A549 (cell line): ENCODE measurements around the gene MPRIP. TPM values are rescaled to one million over a fixed set of nuclear protein-coding genes. Genes with fewer than 3 reads are reported as not detected.

ENCODE experiments used
- ATAC-seq, 2 experiments: fragments of 200-7000 bp in 1 of 2; fragments of >200 bp in 1 of 2; cut with Nextera tagmentation in 1 of 2; cut with Tn5 transposase in 1 of 2; 3 replicates each; pipeline versions ENCODE4 v1.8.0 to v1.9.1; 2018 to 2020; ENCODE audit warnings: mild to moderate bottlenecking in 1 of 2, moderate library complexity in 1 of 2
- CTCF ChIA-PET: fragments of 300-600 bp; sonication (Branson Sonifier 250); formaldehyde crosslinking; extraction: SDS; loops from one replicate; lab custom pipeline; 2021; ENCODE audit warnings: antibody characterized with exemption, inconsistent platforms; lab: Yijun Ruan, JAX
- POLR2A ChIA-PET: fragments of 350-600 bp; formaldehyde crosslinking; extraction: SDS; loops from one replicate; lab custom pipeline; 2021; ENCODE audit warnings: antibody characterized with exemption, inconsistent platforms; lab: Yijun Ruan, JAX
- DNase-seq, 2 experiments: peaks; one replicate each; pipeline versions ENCODE4 v3.0.0 to v3.0.0-alpha.2; 2011 to 2016; ENCODE audit warnings: low read depth in 1 of 2, low spot score in 1 of 2
- FAIRE-seq: peaks from 2 replicates; lab custom pipeline; 2011; peaks lifted over from hg19 to GRCh38; lab: Jason Lieb, UNC
- H3K27ac ChIP-seq, 2 experiments: fragments of >200 bp; sonication (Bioruptor Twin); formaldehyde crosslinking; 3 replicates each; pipeline ENCODE4 v1.5.1; 2016 to 2017
- H3K4me1 ChIP-seq: fragments of >200 bp; sonication (Bioruptor Twin); formaldehyde crosslinking; 3 replicates; pipeline ENCODE4 v1.6.1; 2016
- H3K4me2 ChIP-seq: fragments of >200 bp; sonication (Bioruptor Twin); formaldehyde crosslinking; 3 replicates; pipeline ENCODE4 v1.6.1; 2016
- H3K4me3 ChIP-seq: fragments of >200 bp; sonication (Bioruptor Twin); formaldehyde crosslinking; 3 replicates; pipeline ENCODE4 v1.5.1; 2016
- H3K9me3 ChIP-seq: fragments of >200 bp; sonication (Bioruptor Twin); formaldehyde crosslinking; 3 replicates; pipeline ENCODE4 v1.6.1; 2016
- BHLHE40 ChIP-seq: IDR thresholded peaks from 2 replicates; pipeline ENCODE4 v1.6.1; 2012; ENCODE audit warnings: low read depth, low read length, inconsistent platforms
- CBX8 ChIP-seq: fragments of 200-600 bp; sonication (generic); IDR thresholded peaks from 2 replicates; pipeline ENCODE4 v1.6.1; 2016
- CHD2 ChIP-seq: fragments of 150-350 bp; IDR thresholded peaks from 2 replicates; pipeline ENCODE4 v1.6.1; 2014; ENCODE audit warnings: low read length; ENCODE audit not compliant: partially characterized antibody
- E2F6 ChIP-seq: IDR thresholded peaks from 2 replicates; pipeline ENCODE4 v1.6.1; 2012; ENCODE audit warnings: low read depth, borderline replicate concordance
- EHF ChIP-seq: fragments of 250-450 bp; sonication (Bioruptor Pico); IDR thresholded peaks from 2 replicates; pipeline ENCODE4 v1.5.0; 2020; ENCODE audit warnings: mild to moderate bottlenecking
- FOXS1 ChIP-seq: fragments of 250-450 bp; sonication (Bioruptor Pico); IDR thresholded peaks from 2 replicates; pipeline ENCODE4 v1.5.0; 2020; ENCODE audit warnings: mild to moderate bottlenecking, moderate library complexity
- HDAC2 ChIP-seq: fragments of 200-600 bp; sonication (generic); IDR thresholded peaks from 2 replicates; pipeline ENCODE4 v1.6.1; 2016
- HOXB13 ChIP-seq: fragments of 250-450 bp; sonication (Bioruptor Pico); IDR thresholded peaks from 2 replicates; pipeline ENCODE4 v1.5.0; 2020; ENCODE audit warnings: low read depth, mild to moderate bottlenecking, moderate library complexity
- JUNB ChIP-seq: fragments of >200 bp; sonication (Bioruptor Twin); formaldehyde crosslinking; IDR thresholded peaks from 2 replicates; pipeline ENCODE4 v1.6.1; 2016
- KDM5A ChIP-seq: fragments of 200-600 bp; sonication (generic); IDR thresholded peaks from 2 replicates; pipeline ENCODE4 v1.6.1; 2016; ENCODE audit warnings: antibody characterized with exemption, mild to moderate bottlenecking
- MYC ChIP-seq: IDR thresholded peaks from 2 replicates; pipeline ENCODE4 v1.6.1; 2012; ENCODE audit warnings: mild to moderate bottlenecking, inconsistent platforms, low read length, improper control_type of control experiment, borderline replicate concordance
- NPAS2 ChIP-seq: fragments of 250-450 bp; sonication (Bioruptor Pico); IDR thresholded peaks from 2 replicates; pipeline ENCODE4 v1.8.0; 2022; ENCODE audit warnings: mild to moderate bottlenecking, moderate library complexity, borderline replicate concordance
- PHF8 ChIP-seq: fragments of 200-600 bp; sonication (generic); IDR thresholded peaks from 2 replicates; pipeline ENCODE4 v1.6.1; 2016; ENCODE audit warnings: low read depth, mild to moderate bottlenecking, antibody characterized with exemption, moderate library complexity, borderline replicate concordance
- POLR2A ChIP-seq: IDR thresholded peaks from 2 replicates; pipeline ENCODE4 v1.6.1; 2012; ENCODE audit warnings: mild to moderate bottlenecking, low read length
- POLR2AphosphoS2 ChIP-seq: conservative IDR thresholded peaks from 2 replicates; pipeline ENCODE4 v1.6.1; 2012; ENCODE audit warnings: low read length, improper control_type of control experiment, inconsistent platforms
- RAD21 ChIP-seq, 2 experiments: fragments of >200 bp in 1 of 2; sonication (Bioruptor Twin) in 1 of 2; formaldehyde crosslinking in 1 of 2; IDR thresholded peaks in 1 of 2; conservative IDR thresholded peaks in 1 of 2; 2 replicates in 1 of 2; 3 replicates in 1 of 2; pipeline ENCODE4 v1.6.1; 2012 to 2018; ENCODE audit warnings: inconsistent platforms in 1 of 2
- RFX5 ChIP-seq: fragments of 450-650 bp; IDR thresholded peaks from 2 replicates; pipeline ENCODE4 v1.7.1; 2014; ENCODE audit warnings: antibody characterized with exemption, mild to moderate bottlenecking, moderate library complexity
- RNF2 ChIP-seq: fragments of 200-600 bp; sonication (generic); IDR thresholded peaks from 2 replicates; pipeline ENCODE4 v1.6.1; 2016; ENCODE audit warnings: low read depth, mild to moderate bottlenecking, antibody characterized with exemption, moderate library complexity, borderline replicate concordance
- SMC3 ChIP-seq: fragments of >200 bp; sonication (Bioruptor Twin); formaldehyde crosslinking; IDR thresholded peaks from 3 replicates; pipeline ENCODE4 v1.6.1; 2018; ENCODE audit warnings: inconsistent platforms
- TFCP2L1 ChIP-seq: fragments of 250-450 bp; sonication (Bioruptor Pico); IDR thresholded peaks from 2 replicates; pipeline ENCODE4 v1.5.0; 2021; ENCODE audit warnings: mild to moderate bottlenecking
- TP53 ChIP-seq: fragments of 250-450 bp; sonication (Bioruptor Pico); IDR thresholded peaks from 2 replicates; pipeline ENCODE4 v1.5.0; 2021; ENCODE audit warnings: mild to moderate bottlenecking, moderate library complexity
- ZC3H11A ChIP-seq: fragments of 450-650 bp; IDR thresholded peaks from 2 replicates; pipeline ENCODE4 v1.6.1; 2014; ENCODE audit warnings: antibody characterized with exemption, mild to moderate bottlenecking
- ZNF302 ChIP-seq: fragments of 250-450 bp; sonication (Bioruptor Pico); IDR thresholded peaks from 2 replicates; pipeline ENCODE4 v1.9.0; 2021; ENCODE audit warnings: inconsistent platforms, mild to moderate bottlenecking, moderate library complexity
- WGBS: methylation state at CpG from one replicate; pipeline ENCODE4 v1.1.6; 2017; ENCODE audit errors: missing lambda C conversion rate; 5-methylcytosine and 5-hydroxymethylcytosine counted together
- polyA plus RNA-seq, 4 experiments: library from polyadenylated mRNA; depleted of rRNA in 3 of 4; stranded (reverse); fragments of >200 nt; fragmentation: RNase III in 1 of 4; extraction: RNeasy Plus Mini Kit Qiagen cat#74134 plus additional on column Dnase treatment in 1 of 4; gene quantifications; 2 replicates in 3 of 4; 3 replicates in 1 of 4; pipeline ENCODE4 v1.2.3, GENCODE V29; 2011 to 2017
- TF ChIP-seq, protein P1 (sequence below): fragments of >200 bp; sonication (Bioruptor Twin); formaldehyde crosslinking; IDR thresholded peaks from 3 replicates; pipeline ENCODE4 v1.5.1; 2016
- TF ChIP-seq, protein P2 (sequence below): IDR thresholded peaks from 2 replicates; pipeline ENCODE4 v1.6.1; 2012

MPRIP gene
- polyA plus RNA-seq, 2 of the 4 experiments (the other 2 are of a cell fraction), result 147 to 228 TPM

- ATAC-seq (peak; percentile 65 to 79), DNase-seq (peak in 1 of 2 experiments; percentile 60), FAIRE-seq (no peak)
- no peak for TF ChIP-seq RNF2
- TF ChIP-seq ZC3H11A, result no peak
- peak in 1 of 2 experiments; percentile 41; a peak in 2 of 5 replicates for TF ChIP-seq RAD21 (conservative IDR thresholded peaks at IDR 0.05 in 1 of 2, IDR thresholded peaks at IDR 0.05 in 1 of 2)
- TF ChIP-seq, protein P1, sequence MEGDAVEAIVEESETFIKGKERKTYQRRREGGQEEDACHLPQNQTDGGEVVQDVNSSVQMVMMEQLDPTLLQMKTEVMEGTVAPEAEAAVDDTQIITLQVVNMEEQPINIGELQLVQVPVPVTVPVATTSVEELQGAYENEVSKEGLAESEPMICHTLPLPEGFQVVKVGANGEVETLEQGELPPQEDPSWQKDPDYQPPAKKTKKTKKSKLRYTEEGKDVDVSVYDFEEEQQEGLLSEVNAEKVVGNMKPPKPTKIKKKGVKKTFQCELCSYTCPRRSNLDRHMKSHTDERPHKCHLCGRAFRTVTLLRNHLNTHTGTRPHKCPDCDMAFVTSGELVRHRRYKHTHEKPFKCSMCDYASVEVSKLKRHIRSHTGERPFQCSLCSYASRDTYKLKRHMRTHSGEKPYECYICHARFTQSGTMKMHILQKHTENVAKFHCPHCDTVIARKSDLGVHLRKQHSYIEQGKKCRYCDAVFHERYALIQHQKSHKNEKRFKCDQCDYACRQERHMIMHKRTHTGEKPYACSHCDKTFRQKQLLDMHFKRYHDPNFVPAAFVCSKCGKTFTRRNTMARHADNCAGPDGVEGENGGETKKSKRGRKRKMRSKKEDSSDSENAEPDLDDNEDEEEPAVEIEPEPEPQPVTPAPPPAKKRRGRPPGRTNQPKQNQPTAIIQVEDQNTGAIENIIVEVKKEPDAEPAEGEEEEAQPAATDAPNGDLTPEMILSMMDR, result peak; percentile 21; the same call in 1 of the 3 replicates
- TF ChIP-seq, protein P2, sequence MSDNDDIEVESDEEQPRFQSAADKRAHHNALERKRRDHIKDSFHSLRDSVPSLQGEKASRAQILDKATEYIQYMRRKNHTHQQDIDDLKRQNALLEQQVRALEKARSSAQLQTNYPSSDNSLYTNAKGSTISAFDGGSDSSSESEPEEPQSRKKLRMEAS, result no peak
- ChIA-PET POLR2A (no interaction called here), CTCF (interaction anchor here (1.4 to 2.0 kb wide), 4 partner anchors 10 to 99 kb away, joined by 3 to 5 read pairs (median 4); no protein-coding TSS in a partner anchor)
- H3K4me3 ChIP-seq, result no peak overlapping the region
- H3K4me1 ChIP-seq, result no peaks in the 10 kb centered on the region
- no peak overlapping the region for H3K4me2 ChIP-seq
- no peaks in the 10 kb centered on the region for H3K9me3 ChIP-seq
- WGBS, result 79% methylated on average over 16 of the region's 16 CpGs
- H3K27ac ChIP-seq, result no peak overlapping the region
These were observed 174.5 kb downstream of the MPRIP start for GRCh38 chr17:17216776-17217175.

DNA sequence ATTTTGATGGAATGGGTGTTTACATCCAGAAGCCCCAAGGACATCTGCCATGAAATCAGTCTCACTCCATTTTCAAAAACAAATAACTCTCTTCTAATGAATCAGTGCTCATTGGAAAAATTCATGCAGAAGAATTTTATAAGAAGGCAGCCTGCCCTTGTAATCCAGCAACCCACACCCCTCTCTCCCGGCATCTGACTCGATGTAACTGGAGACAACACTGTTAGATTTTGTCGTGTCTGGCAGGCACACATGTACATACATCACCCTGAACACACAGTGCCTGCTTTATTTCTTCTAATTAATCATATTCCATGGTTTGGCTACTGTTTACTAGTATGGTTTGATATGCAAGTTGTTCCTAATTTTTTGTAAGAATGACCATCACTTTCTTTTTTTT, 175.7 kb downstream of the MPRIP start:
- CTCF ChIA-PET, result interaction anchor here (1.4 to 2.0 kb wide), 3 partner anchors 8 to 12 kb away, joined by 3 to 5 read pairs (median 5); partner anchors contain the start of gene PLD6
- Histone ChIP-seq H3K27ac (no peak overlapping the region), H3K4me1 (no peaks in the 10 kb centered on the region), H3K9me3 (no peaks in the 10 kb centered on the region), H3K4me3 (no peak overlapping the region), H3K4me2 (no peak overlapping the region)
- POLR2A ChIA-PET, result no interaction called here
- DNase-seq, result no peak
- FAIRE-seq, result no peak
- TF ChIP-seq PHF8, result no peak
- no peak for TF ChIP-seq BHLHE40
- no peak for TF ChIP-seq JUNB
- no peak for TF ChIP-seq FOXS1
- TF ChIP-seq SMC3, result no peak
- no peak for TF ChIP-seq TP53 (CRISPR knock-in tag)
- 94% methylated on average over 3 of the region's 3 CpGs for WGBS
- no peak for ATAC-seq

DNA sequence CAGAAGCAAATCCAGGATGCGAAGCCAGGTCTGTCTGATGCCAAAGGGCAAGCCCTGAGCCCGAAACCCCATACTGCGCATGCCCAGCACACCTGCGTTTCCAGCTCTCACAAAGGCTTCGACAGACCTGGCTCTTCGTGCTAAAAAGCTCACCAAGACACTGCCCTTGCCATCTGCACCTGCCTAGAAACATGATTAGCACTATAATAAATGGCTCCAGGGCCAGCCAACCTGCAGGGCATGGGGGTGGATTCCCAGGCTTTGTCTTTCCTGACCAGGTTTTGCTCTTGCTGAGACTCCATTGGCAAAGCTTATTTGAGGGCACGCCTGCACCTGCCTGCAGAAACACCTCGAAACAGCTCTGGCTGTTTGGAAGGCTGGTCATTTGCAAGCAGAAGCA, 178.3 kb downstream of the MPRIP start:
- no peak for FAIRE-seq
- Histone ChIP-seq H3K9me3 (no peaks in the 10 kb centered on the region), H3K4me3 (no peak overlapping the region), H3K4me1 (no peaks in the 10 kb centered on the region), H3K27ac (no peak overlapping the region), H3K4me2 (no peak overlapping the region)
- CTCF ChIA-PET, result interaction anchor here (0.9 to 1.9 kb wide), 3 partner anchors 10 to 29 kb away, joined by 3 to 5 read pairs (median 4); no protein-coding TSS in a partner anchor
- DNase-seq, result no peak
- POLR2A ChIA-PET, result no interaction called here
- 94% methylated on average over 8 of the region's 8 CpGs for WGBS
- ATAC-seq, result no peak
- TF ChIP-seq FOXS1, result no peak
- TF ChIP-seq MYC, result no peak
- TF ChIP-seq NPAS2 (CRISPR knock-in tag), result no peak

DNA sequence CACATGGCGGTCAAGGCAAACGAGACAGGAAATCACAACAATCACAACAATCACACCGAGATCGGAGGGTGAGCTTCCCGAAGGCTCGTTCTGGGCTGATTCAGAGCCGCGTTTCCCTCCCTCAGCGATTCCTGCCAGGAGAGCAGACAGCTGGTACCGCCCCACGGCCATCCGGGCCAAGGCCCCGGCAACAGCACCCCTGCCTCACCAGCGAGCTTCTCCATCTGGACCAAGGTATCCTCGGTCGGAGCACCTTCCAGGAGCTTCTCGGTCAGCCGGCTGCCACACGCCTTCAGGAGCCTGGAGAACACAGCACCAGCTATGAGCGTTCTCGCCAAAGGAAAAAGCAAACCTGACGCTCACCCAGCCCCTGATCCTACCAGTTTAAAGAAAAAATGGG, 179.1 kb downstream of the MPRIP start:
- H3K4me3 ChIP-seq, result no peak overlapping the region
- 97% methylated on average over 22 of the region's 22 CpGs for WGBS
- no peak overlapping the region for H3K4me2 ChIP-seq
- no peak overlapping the region for H3K27ac ChIP-seq
- FAIRE-seq (no peak), DNase-seq (no peak), ATAC-seq (no peak)
- H3K4me1 ChIP-seq, result no peaks in the 10 kb centered on the region
- no peaks in the 10 kb centered on the region for H3K9me3 ChIP-seq
- no peak for TF ChIP-seq E2F6
- TF ChIP-seq CBX8, result no peak
- no peak for TF ChIP-seq ZC3H11A
- TF ChIP-seq CHD2, result no peak
- TF ChIP-seq, protein P2, result no peak
- no peak for TF ChIP-seq HOXB13 (CRISPR knock-in tag)
- no peak for TF ChIP-seq RFX5
- no peak for TF ChIP-seq KDM5A
- TF ChIP-seq MYC, result no peak
- no peak for TF ChIP-seq POLR2AphosphoS2
- TF ChIP-seq TP53 (CRISPR knock-in tag), result no peak
- no peak for TF ChIP-seq TFCP2L1
- TF ChIP-seq POLR2A, result no peak
- no peak for TF ChIP-seq HDAC2
- TF ChIP-seq EHF (CRISPR knock-in tag), result no peak
- TF ChIP-seq ZNF302 (CRISPR knock-in tag), result no peak
- ChIA-PET CTCF (interaction anchor here (0.7 to 1.9 kb wide), 5 partner anchors 9 to 220 kb away, joined by 3 to 5 read pairs (median 3); no protein-coding TSS in a partner anchor), POLR2A (no interaction called here)
